Endothelial cell of umbilical vein (primary cell): ENCODE results near the gene RTL10. TPM values are rescaled to one million over a fixed set of nuclear protein-coding genes. Genes with fewer than 3 reads are reported as not detected.

Experiments used
- BruUV-seq: library from RNA; stranded (reverse); fragments of 400-500 nt; replicated peaks from 2 replicates; lab custom pipeline; 2021; lab: Mats Ljungman, UMichigan
- CTCF ChIA-PET: fragments of 300-600, 350-600 bp; sonication (Branson Sonifier 250); formaldehyde crosslinking; loops from one replicate; lab custom pipeline; 2021; ENCODE audit warnings: antibody characterized with exemption, inconsistent platforms; lab: Charles Lee
- POLR2A ChIA-PET: fragments of 300-600, 350-600 bp; sonication (Branson Sonifier 250); formaldehyde crosslinking; loops from one replicate; lab custom pipeline; 2021; ENCODE audit warnings: antibody characterized with exemption, inconsistent platforms; lab: Charles Lee
- DNase-seq: peaks from one replicate; pipeline ENCODE4 v3.0.0-alpha.2; 2011; ENCODE audit warnings: low read depth, low spot score
- FAIRE-seq: peaks from 2 replicates; lab custom pipeline; 2011; peaks lifted over from hg19 to GRCh38; lab: Jason Lieb, UNC
- H2AFZ ChIP-seq: 2 replicates; pipeline ENCODE4 v1.6.0; 2012; ENCODE audit warnings: low read depth, low read length, control low read depth, inconsistent platforms
- H3K27ac ChIP-seq: 2 replicates; pipeline ENCODE4 v1.5.1; 2011; ENCODE audit warnings: low read depth, mild to moderate bottlenecking, control low read depth, low read length, moderate library complexity; ENCODE audit not compliant: insufficient read depth
- H3K27me3 ChIP-seq, 2 experiments: 2 replicates each; pipeline versions ENCODE4 v1.6.0 to v1.6.1; 2011; ENCODE audit warnings: low read length in 2 of 2, mixed read lengths in 1 of 2; ENCODE audit not compliant: control insufficient read depth in 2 of 2, insufficient read depth in 2 of 2
- H3K36me3 ChIP-seq, 2 experiments: 2 replicates in 1 of 2; 3 replicates in 1 of 2; pipeline ENCODE4 v1.5.1; 2011; ENCODE audit warnings: low read length in 2 of 2, mild to moderate bottlenecking in 1 of 2, moderate library complexity in 1 of 2; ENCODE audit not compliant: control insufficient read depth in 2 of 2, insufficient read depth in 2 of 2; ENCODE audit errors: extremely low read depth in 1 of 2
- H3K4me1 ChIP-seq: 3 replicates; pipeline ENCODE4 v1.5.1; 2011; ENCODE audit warnings: mild to moderate bottlenecking, low read length; ENCODE audit not compliant: control insufficient read depth, insufficient read depth; ENCODE audit errors: extremely low read depth
- H3K4me2 ChIP-seq: 2 replicates; pipeline ENCODE4 v1.6.1; 2011; ENCODE audit warnings: low read length, control low read depth, mixed read lengths; ENCODE audit not compliant: insufficient read depth
- H3K4me3 ChIP-seq, 3 experiments: fragments of 200-600 bp in 1 of 3; sonication (generic), shearing (Covaris generic) in 1 of 3; replicated peaks in 1 of 3; 2 replicates each; pipeline ENCODE4 v1.5.1; 2011 to 2016; ENCODE audit warnings: control low read depth in 3 of 3, low read length in 3 of 3, mild to moderate bottlenecking in 2 of 3, inconsistent platforms in 1 of 3, low read depth in 1 of 3, moderate library complexity in 1 of 3; ENCODE audit not compliant: insufficient read depth in 1 of 3
- H3K79me2 ChIP-seq: 2 replicates; pipeline ENCODE4 v1.6.0; 2012; ENCODE audit warnings: low read length, inconsistent platforms; ENCODE audit not compliant: control insufficient read depth, insufficient read depth
- H3K9ac ChIP-seq: replicated peaks from 2 replicates; pipeline ENCODE3; 2011; ENCODE audit warnings: low read length, control low read depth; ENCODE audit not compliant: insufficient read depth; ENCODE audit errors: extremely low read depth
- H3K9me1 ChIP-seq: replicated peaks from 3 replicates; pipeline ENCODE4 v1.6.0; 2011; ENCODE audit warnings: mild to moderate bottlenecking, low read length; ENCODE audit not compliant: control insufficient read depth, insufficient read depth; ENCODE audit errors: extremely low read depth
- H3K9me3 ChIP-seq: replicated peaks from 2 replicates; pipeline ENCODE4 v1.5.1; 2012; ENCODE audit warnings: low read length, inconsistent platforms; ENCODE audit not compliant: control insufficient read depth, insufficient read depth
- H4K20me1 ChIP-seq: replicated peaks from 2 replicates; pipeline ENCODE3; 2011; ENCODE audit warnings: mild to moderate bottlenecking, low read length; ENCODE audit not compliant: control insufficient read depth, insufficient read depth; ENCODE audit errors: extremely low read depth
- CTCF ChIP-seq, 2 donors: IDR thresholded peaks; 1 replicate in 1 of 2; 2 replicates in 1 of 2; pipeline ENCODE4 v1.5.1; 2011; ENCODE audit warnings: low read length in 2 of 2, mild to moderate bottlenecking in 2 of 2, moderate library complexity in 2 of 2, control low read depth in 1 of 2, inconsistent platforms in 1 of 2, low read depth in 1 of 2; ENCODE audit not compliant: insufficient read depth in 1 of 2; ENCODE audit errors: extremely low read depth in 1 of 2
- FOS ChIP-seq: IDR thresholded peaks from 2 replicates; pipeline ENCODE4 v1.6.1; 2011; ENCODE audit warnings: mild to moderate bottlenecking, low read length, moderate library complexity, borderline replicate concordance; ENCODE audit not compliant: insufficient read depth
- GATA2 ChIP-seq: IDR thresholded peaks from 2 replicates; pipeline ENCODE4 v1.7.0; 2011; ENCODE audit warnings: low read depth, mild to moderate bottlenecking, moderate library complexity, mixed read lengths, low read length; ENCODE audit not compliant: insufficient read length, insufficient read depth
- MAX ChIP-seq: IDR thresholded peaks from 2 replicates; pipeline ENCODE4 v1.6.1; 2011; ENCODE audit not compliant: insufficient read depth, insufficient read length
- POLR2A ChIP-seq: IDR thresholded peaks from 2 replicates; pipeline ENCODE4 v1.6.1; 2012; ENCODE audit warnings: low read depth, mild to moderate bottlenecking, control low read depth, low read length
- POLR2AphosphoS5 ChIP-seq: IDR thresholded peaks from 2 replicates; pipeline ENCODE4 v1.6.1; 2012; ENCODE audit warnings: low read depth, mild to moderate bottlenecking, control low read depth, low read length, moderate library complexity; ENCODE audit not compliant: insufficient read depth
- dilution Hi-C: fragments of 300-500 bp; cut with MboI; formaldehyde crosslinking; loops from one replicate; pipeline ENCODE4 v1.15.0; 2019; ENCODE audit warnings: low sequenced_read_pairs; ENCODE audit not compliant: extremely low pct_ligation_motif_present
- intact Hi-C: fragments of 100-400 bp; cut with micrococcal nuclease; formaldehyde crosslinking; loops from one replicate; pipeline ENCODE4 v1.10.0; 2022
- polyA plus RNA-seq, 4 experiments: library from polyadenylated mRNA; depleted of rRNA in 3 of 4; stranded (reverse) in 3 of 4; unstranded in 1 of 4; fragments of >200 nt; gene quantifications; 2 replicates each; pipeline versions ENCODE4 v1.2.1 to v1.2.3, GENCODE V29; 2011 to 2012; ENCODE audit warnings: missing spikeins in 1 of 4
- total RNA-seq: library from RNA; stranded (reverse); gene quantifications from 2 replicates; pipeline ENCODE4 v1.2.3, GENCODE V29; 2021

The RTL10 gene
- total and polyA plus RNA-seq, 2 donors (not counting 3 experiments of a cell fraction or from before 2014, with no cell fraction given), result 31.9 to 40.8 TPM

- H3K9me3 ChIP-seq, result no peaks in the 10 kb centered on the region
- H3K4me2 ChIP-seq, result peak overlapping the region; percentile 39
- H4K20me1 ChIP-seq, result no peaks in the 10 kb centered on the region
Observed at GRCh38 chr22:19844377-19845053, 10.2 kb downstream of the RTL10 start.

More at GRCh38 chr22:19844377-19845053, 10.2 kb downstream of the RTL10 start:
- Histone ChIP-seq H3K9ac (peak overlapping the region; percentile 19), H3K36me3 (no peaks in the 10 kb centered on the region), H3K4me3 (no peak overlapping the region), H3K4me1 (peaks cover 32% of the 10 kb centered on the region), H3K79me2 (no peaks in the 10 kb centered on the region), H3K27ac (peak overlapping the region; percentile 80), H3K9me1 (no peaks in the 10 kb centered on the region), H2AFZ (peak overlapping the region; percentile 42), H3K27me3 (no peaks in the 10 kb centered on the region)
- TF ChIP-seq POLR2AphosphoS5, result peak; percentile 69
- peak; percentile 15 for TF ChIP-seq MAX
- TF ChIP-seq POLR2A, result no peak
- TF ChIP-seq CTCF (IDR thresholded peaks at IDR 0.05; ENCODE audit: extremely low read depth in 1 of 2, insufficient read depth in 1 of 2, low read depth in 1 of 2, low read length in 2 of 2), result peak; percentile 17 to 39
- no peak for TF ChIP-seq FOS
- peak; percentile 25 for TF ChIP-seq GATA2
- intact Hi-C loops (loop anchor here (1.0 to 2.0 kb wide), 4 partner anchors 10 to 72 kb away; partner anchors contain the start of genes GNB1L and RTL10), dilution Hi-C loops (no loop called here)
- FAIRE-seq (peak; percentile 99), DNase-seq (peak; percentile 77)
- BruUV-seq, result no TSS peak
- POLR2A ChIA-PET, result interaction anchor here (0.7 to 1.3 kb wide), 5 partner anchors 11 to 48 kb away, joined by 3 to 4 read pairs (median 3); no protein-coding TSS in a partner anchor
- CTCF ChIA-PET, result interaction anchor here (0.9 to 2.3 kb wide), 10 partner anchors 10 to 114 kb away, joined by 3 to 12 read pairs (median 6); partner anchors contain the start of genes GNB1L and RTL10
